ENCODE measurements around the gene RASSF3. TPM values are rescaled to one million over a fixed set of nuclear protein-coding genes. Genes with fewer than 3 reads are reported as not detected.

Gene RASSF3
- total RNA-seq, 1 experiment from 2014 or later = 107 TPM

DNA sequence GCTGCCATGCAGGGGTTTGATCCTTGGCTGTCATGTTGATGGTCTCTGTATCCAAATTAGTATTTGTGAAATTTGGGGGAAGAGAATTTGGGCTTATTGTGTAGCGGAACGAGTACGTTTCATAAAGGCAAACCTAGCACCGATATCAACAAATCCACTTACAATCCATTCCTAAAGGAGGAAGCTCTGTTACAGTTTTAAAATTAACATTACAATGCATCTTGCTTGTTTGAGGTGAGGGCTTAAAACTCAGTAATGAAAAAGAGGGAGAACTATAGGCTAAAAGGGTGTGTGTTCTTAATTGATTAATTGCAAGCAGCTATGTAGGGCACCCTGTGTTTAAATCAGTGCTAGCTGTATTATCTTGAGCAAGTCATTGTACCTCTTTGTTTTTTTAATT, 13.7 kb downstream of the RASSF3 start:
- ATAC-seq = no peak
- intact Hi-C loops (cut with micrococcal nuclease; ENCODE audit: unreplicated experiment) = no loop called here

DNA sequence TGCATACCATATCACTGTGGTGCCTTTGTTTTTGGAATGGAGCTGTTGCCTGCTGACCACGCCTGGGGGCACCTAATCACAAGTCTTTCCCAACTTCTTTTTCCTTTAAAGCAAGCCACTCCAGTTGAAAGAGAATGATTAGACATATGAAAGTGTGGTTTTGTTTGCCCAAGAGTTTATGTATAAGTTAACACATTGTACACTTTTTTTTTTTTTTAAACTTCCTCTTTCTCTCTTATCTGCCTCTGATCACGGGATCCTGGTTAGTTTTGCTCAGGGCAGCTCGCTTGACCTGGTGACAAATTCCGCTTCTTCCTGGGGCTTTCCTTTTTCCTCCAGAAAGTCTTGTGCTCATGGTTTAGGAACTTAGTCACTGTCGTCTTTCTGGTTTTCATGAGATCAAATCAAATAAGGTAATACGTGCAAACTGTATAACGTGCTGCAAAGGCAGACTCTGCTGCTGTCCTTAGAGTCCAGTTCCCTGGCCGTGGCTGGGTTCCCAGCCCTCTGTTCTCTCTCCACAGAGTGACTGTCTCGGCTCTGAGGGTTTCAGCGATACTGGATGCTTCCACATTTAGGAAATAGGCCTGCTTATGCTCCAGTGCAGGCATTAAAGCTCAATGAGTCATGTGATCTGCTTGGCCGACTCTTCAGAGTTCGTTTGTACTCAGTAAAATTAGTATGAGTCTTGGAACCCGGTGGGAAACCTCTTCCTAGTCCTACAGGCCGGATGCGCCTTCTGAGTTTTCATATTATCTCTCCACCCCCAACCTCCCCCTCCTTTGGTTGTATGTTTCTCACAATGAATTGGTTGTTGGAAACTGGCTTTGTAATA, 15.2 kb downstream of the RASSF3 start:
- POLR2A ChIA-PET = interaction anchor here (0.6 to 1.0 kb wide), 4 partner anchors 15 to 71 kb away, joined by 3 to 8 read pairs (median 4); no protein-coding TSS in a partner anchor
- in situ Hi-C loops (cut with HindIII; ENCODE audit: low pct_unique_long_range_greater_than_20kb, low sequenced_read_pairs) = no loop called here
- BruUV-seq (replicated peaks) = TSS peak; percentile 5

More for the DNA sequence above, 13.7 kb downstream of the RASSF3 start:
- POLR2A ChIA-PET = interaction anchor here (0.7 kb wide), 1 partner anchor 163 kb away, joined by 3 read pairs; no protein-coding TSS in a partner anchor
- BruUV-seq (replicated peaks) = no TSS peak
- no peaks in the 10 kb centered on the region for H3K27me3 ChIP-seq (ENCODE audit: control insufficient read depth, insufficient read depth, low read length)
- H3K27ac ChIP-seq (ENCODE audit: low read length) = peak overlapping the region; percentile 97
- H3K36me3 ChIP-seq (ENCODE audit: control insufficient read depth, insufficient read depth, low read length) = no peaks in the 10 kb centered on the region
- no peaks in the 10 kb centered on the region for H3K9me3 ChIP-seq (ENCODE audit: control insufficient read depth, insufficient read depth, low read depth, low read length)
- CTCF ChIA-PET = no interaction called here
- TF ChIP-seq CTCF (IDR thresholded peaks at IDR 0.05) = no peak
- no peak for TF ChIP-seq POLR2AphosphoS5 (IDR thresholded peaks at IDR 0.05; ENCODE audit: low read depth, low read length)
- TF ChIP-seq SIN3A (IDR thresholded peaks at IDR 0.05; ENCODE audit: borderline replicate concordance, insufficient read depth, low read depth, low read length) = no peak
- TF ChIP-seq TCF7L2 (IDR thresholded peaks at IDR 0.05; ENCODE audit: low read depth, low read length) = no peak
- TF ChIP-seq, protein P1, sequence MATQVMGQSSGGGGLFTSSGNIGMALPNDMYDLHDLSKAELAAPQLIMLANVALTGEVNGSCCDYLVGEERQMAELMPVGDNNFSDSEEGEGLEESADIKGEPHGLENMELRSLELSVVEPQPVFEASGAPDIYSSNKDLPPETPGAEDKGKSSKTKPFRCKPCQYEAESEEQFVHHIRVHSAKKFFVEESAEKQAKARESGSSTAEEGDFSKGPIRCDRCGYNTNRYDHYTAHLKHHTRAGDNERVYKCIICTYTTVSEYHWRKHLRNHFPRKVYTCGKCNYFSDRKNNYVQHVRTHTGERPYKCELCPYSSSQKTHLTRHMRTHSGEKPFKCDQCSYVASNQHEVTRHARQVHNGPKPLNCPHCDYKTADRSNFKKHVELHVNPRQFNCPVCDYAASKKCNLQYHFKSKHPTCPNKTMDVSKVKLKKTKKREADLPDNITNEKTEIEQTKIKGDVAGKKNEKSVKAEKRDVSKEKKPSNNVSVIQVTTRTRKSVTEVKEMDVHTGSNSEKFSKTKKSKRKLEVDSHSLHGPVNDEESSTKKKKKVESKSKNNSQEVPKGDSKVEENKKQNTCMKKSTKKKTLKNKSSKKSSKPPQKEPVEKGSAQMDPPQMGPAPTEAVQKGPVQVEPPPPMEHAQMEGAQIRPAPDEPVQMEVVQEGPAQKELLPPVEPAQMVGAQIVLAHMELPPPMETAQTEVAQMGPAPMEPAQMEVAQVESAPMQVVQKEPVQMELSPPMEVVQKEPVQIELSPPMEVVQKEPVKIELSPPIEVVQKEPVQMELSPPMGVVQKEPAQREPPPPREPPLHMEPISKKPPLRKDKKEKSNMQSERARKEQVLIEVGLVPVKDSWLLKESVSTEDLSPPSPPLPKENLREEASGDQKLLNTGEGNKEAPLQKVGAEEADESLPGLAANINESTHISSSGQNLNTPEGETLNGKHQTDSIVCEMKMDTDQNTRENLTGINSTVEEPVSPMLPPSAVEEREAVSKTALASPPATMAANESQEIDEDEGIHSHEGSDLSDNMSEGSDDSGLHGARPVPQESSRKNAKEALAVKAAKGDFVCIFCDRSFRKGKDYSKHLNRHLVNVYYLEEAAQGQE (IDR thresholded peaks at IDR 0.05; ENCODE audit: insufficient read depth in 1 of 2, low read depth in 2 of 2, low read length in 1 of 2) = no peak
- in situ Hi-C loops (cut with HindIII; ENCODE audit: low pct_unique_long_range_greater_than_20kb, low sequenced_read_pairs) = no loop called here
- H3K4me1 ChIP-seq (ENCODE audit: control insufficient read depth, insufficient read depth, low read length) = peaks cover 78% of the 10 kb centered on the region
- no peak overlapping the region for H3K4me3 ChIP-seq (ENCODE audit: low read depth in 2 of 2, low read length in 2 of 2)
- DNase-seq (ENCODE audit: low read depth, low spot score) = no peak

More for the DNA sequence above, 15.2 kb downstream of the RASSF3 start:
- H3K4me1 ChIP-seq (ENCODE audit: control insufficient read depth, insufficient read depth, low read length) = peaks cover 64% of the 10 kb centered on the region
- intact Hi-C loops (cut with micrococcal nuclease; ENCODE audit: unreplicated experiment) = no loop called here
- TF ChIP-seq SIN3A (IDR thresholded peaks at IDR 0.05; ENCODE audit: borderline replicate concordance, insufficient read depth, low read depth, low read length) = no peak
- TF ChIP-seq, protein P1 (IDR thresholded peaks at IDR 0.05; ENCODE audit: insufficient read depth in 1 of 2, low read depth in 2 of 2, low read length in 1 of 2) = 0 out of 4 replicates have a peak, but pooled peaks of 1 of the 2 experiments have one; percentile 32
- no peak for TF ChIP-seq CTCF (IDR thresholded peaks at IDR 0.05)
- peak; percentile 24 for TF ChIP-seq POLR2AphosphoS5 (IDR thresholded peaks at IDR 0.05; ENCODE audit: low read depth, low read length)
- peak; percentile 85 for TF ChIP-seq TCF7L2 (IDR thresholded peaks at IDR 0.05; ENCODE audit: low read depth, low read length)
- peak overlapping the region; percentile 97 for H3K27ac ChIP-seq (ENCODE audit: low read length)
- no peaks in the 10 kb centered on the region for H3K9me3 ChIP-seq (ENCODE audit: control insufficient read depth, insufficient read depth, low read depth, low read length)
- no peaks in the 10 kb centered on the region for H3K36me3 ChIP-seq (ENCODE audit: control insufficient read depth, insufficient read depth, low read length)
- no peaks in the 10 kb centered on the region for H3K27me3 ChIP-seq (ENCODE audit: control insufficient read depth, insufficient read depth, low read length)
- CTCF ChIA-PET = interaction anchor here (0.5 to 0.7 kb wide), 3 partner anchors 69 to 75 kb away, joined by 3 to 4 read pairs (median 3); no protein-coding TSS in a partner anchor
- ATAC-seq = peak; percentile 92
- H3K4me3 ChIP-seq (ENCODE audit: low read depth in 2 of 2, low read length in 2 of 2) = peak overlapping the region; percentile 28 to 48
- peak; percentile 78 for DNase-seq (ENCODE audit: low read depth, low spot score)

Measured in Panc1 (cell line).